K562 (cell line): ENCODE measurements around the gene ELF1. TPM values are rescaled to one million over a fixed set of nuclear protein-coding genes. Genes with fewer than 3 reads are reported as not detected.
A peak's percentile ranks its signal among the peaks of the same experiment; 100 is the strongest.

Experiments used
- ATAC-seq: fragments of 200-7000 bp; cut with Tn5 transposase; 3 replicates; pipeline ENCODE4 v1.9.1; 2020; ENCODE audit warnings: moderate library complexity
- BruUV-seq: library from RNA; stranded (reverse); fragments of 400-500 nt; replicated peaks from 2 replicates; lab custom pipeline; 2021; lab: Mats Ljungman, UMichigan
- CTCF ChIA-PET: fragments of 300-600 bp; formaldehyde crosslinking; extraction: SDS; loops from one replicate; lab custom pipeline; 2021; ENCODE audit warnings: low intra/inter-chr PET ratio; lab: Yijun Ruan, JAX
- POLR2A ChIA-PET: fragments of 300-600, 350-650 bp; sonication (Branson Sonifier 250); formaldehyde crosslinking; extraction: SDS; loops from one replicate; lab custom pipeline; 2021; ENCODE audit warnings: antibody characterized with exemption, inconsistent platforms; lab: Yijun Ruan, JAX
- DNase-seq, 4 experiments: peaks; one replicate each; pipeline versions ENCODE4 v3.0.0 to v3.0.0-alpha.2; 2011 to 2018; ENCODE audit warnings: low spot score in 3 of 4, mixed read lengths in 3 of 4; ENCODE audit errors: extremely low read depth in 1 of 4
- FAIRE-seq: peaks from 2 replicates; lab custom pipeline; 2011; peaks lifted over from hg19 to GRCh38; lab: Jason Lieb, UNC
- H2AFZ ChIP-seq: 2 replicates; pipeline ENCODE4 v1.6.0; 2011; ENCODE audit warnings: low read depth, low read length, control low read depth, inconsistent platforms
- H3K27ac ChIP-seq: fragments of 200-600 bp; 3 replicates; pipeline ENCODE4 v1.8.0; 2011; ENCODE audit warnings: low read depth, mild to moderate bottlenecking, control low read depth, inconsistent platforms, low read length, moderate library complexity, mixed read lengths; ENCODE audit errors: extremely low read depth
- H3K27me3 ChIP-seq, 2 experiments: fragments of 300-600 bp in 1 of 2; 2 replicates in 1 of 2; 3 replicates in 1 of 2; pipeline versions ENCODE4 v1.6.0 to v1.8.0; 2011; ENCODE audit warnings: inconsistent platforms in 2 of 2, low read length in 2 of 2, mild to moderate bottlenecking in 1 of 2, mixed read lengths in 1 of 2, moderate library complexity in 1 of 2; ENCODE audit not compliant: control insufficient read depth in 2 of 2, insufficient read depth in 2 of 2
- H3K36me3 ChIP-seq: fragments of 300-600 bp; 3 replicates; pipeline ENCODE4 v1.8.0; 2011; ENCODE audit warnings: mild to moderate bottlenecking, low read length, inconsistent platforms; ENCODE audit not compliant: control insufficient read depth, insufficient read depth
- H3K4me1 ChIP-seq, 2 experiments: fragments of 200-600 bp in 1 of 2; replicated peaks in 1 of 2; 2 replicates in 1 of 2; 3 replicates in 1 of 2; pipeline versions ENCODE4 v1.5.1 to v1.8.0; 2011; ENCODE audit warnings: inconsistent platforms in 2 of 2, low read length in 2 of 2, mild to moderate bottlenecking in 1 of 2, mixed read lengths in 1 of 2, moderate library complexity in 1 of 2; ENCODE audit not compliant: control insufficient read depth in 2 of 2, insufficient read depth in 2 of 2
- H3K4me2 ChIP-seq: 2 replicates; pipeline ENCODE4 v1.6.1; 2011; ENCODE audit warnings: low read length, control low read depth, inconsistent platforms, mixed read lengths; ENCODE audit not compliant: insufficient read depth
- H3K4me3 ChIP-seq: fragments of 200-600 bp; sonication (generic), shearing (Covaris generic); 2 replicates; pipeline ENCODE4 v1.5.1; 2016; ENCODE audit warnings: control low read depth, inconsistent platforms
- H3K79me2 ChIP-seq: fragments of 200-600 bp; 3 replicates; pipeline ENCODE4 v1.8.0; 2011; ENCODE audit warnings: low read length, inconsistent platforms; ENCODE audit not compliant: control insufficient read depth, insufficient read depth
- H3K9ac ChIP-seq, 2 experiments: 2 replicates each; pipeline versions ENCODE4 v1.6.0 to v1.6.1; 2011; ENCODE audit warnings: low read depth in 2 of 2, low read length in 2 of 2, control low read depth in 1 of 2, inconsistent platforms in 1 of 2, mild to moderate bottlenecking in 1 of 2, mixed read lengths in 1 of 2; ENCODE audit not compliant: insufficient read depth in 1 of 2
- H3K9me1 ChIP-seq: one replicate; pipeline ENCODE4 v1.6.0; 2011; ENCODE audit warnings: inconsistent platforms, mild to moderate bottlenecking, low read length, moderate library complexity; ENCODE audit not compliant: control insufficient read depth, insufficient read depth
- H3K9me3 ChIP-seq: replicated peaks from 2 replicates; pipeline ENCODE4 v1.5.1; 2011; ENCODE audit warnings: low read depth, low read length, inconsistent platforms; ENCODE audit not compliant: control insufficient read depth, insufficient read depth
- H4K20me1 ChIP-seq: replicated peaks from 2 replicates; pipeline ENCODE4 v1.6.1; 2011; ENCODE audit warnings: low read length, inconsistent platforms, mixed read lengths; ENCODE audit not compliant: control insufficient read depth, insufficient read depth
- ELF4 ChIP-seq: fragments of 450-650 bp; formaldehyde crosslinking; IDR thresholded peaks from 2 replicates; pipeline ENCODE4 v1.4.0; 2022; ENCODE audit warnings: missing genetic modification characterization
- ELK1 ChIP-seq: sonication (generic); formaldehyde crosslinking; IDR thresholded peaks from 2 replicates; pipeline ENCODE4 v1.8.1; 2022; ENCODE audit warnings: missing genetic modification reagents
- HINFP ChIP-seq: fragments of 450-650 bp; conservative IDR thresholded peaks from 2 replicates; pipeline ENCODE4 v1.6.1; 2016; ENCODE audit warnings: missing genetic modification characterization, low read depth, mild to moderate bottlenecking, control low read depth, missing compliant biosample characterization
- JUN ChIP-seq, 2 experiments: sonication (generic) in 1 of 2; formaldehyde crosslinking in 1 of 2; IDR thresholded peaks; 2 replicates each; pipeline versions ENCODE4 v1.6.1 to v1.8.0; 2012 to 2022; ENCODE audit warnings: borderline replicate concordance in 2 of 2, mild to moderate bottlenecking in 2 of 2, improper control_type of control experiment in 1 of 2, low read depth in 1 of 2, low read length in 1 of 2, missing genetic modification reagents in 1 of 2
- KAT2B ChIP-seq: IDR thresholded peaks from one replicate; pipeline ENCODE4 v1.6.1; 2012; ENCODE audit warnings: low read depth, mild to moderate bottlenecking, control low read depth, inconsistent platforms, low read length, moderate library complexity
- MCM3 ChIP-seq: fragments of 450-650 bp; IDR thresholded peaks from 2 replicates; pipeline ENCODE4 v1.6.1; 2016
- MXI1 ChIP-seq: IDR thresholded peaks from 2 replicates; pipeline ENCODE4 v1.6.1; 2011; ENCODE audit warnings: low read depth, mild to moderate bottlenecking, improper control_type of control experiment, low read length
- NCOA4 ChIP-seq: fragments of 450-650 bp; IDR thresholded peaks from 2 replicates; pipeline ENCODE4 v1.6.1; 2018; ENCODE audit warnings: mild to moderate bottlenecking; ENCODE audit not compliant: partially characterized antibody
- NELFE ChIP-seq: IDR thresholded peaks from 2 replicates; pipeline ENCODE4 v1.6.1; 2011; ENCODE audit warnings: mild to moderate bottlenecking; ENCODE audit not compliant: insufficient read depth, insufficient read length
- NFIC ChIP-seq: fragments of 450-650 bp; IDR thresholded peaks from 2 replicates; pipeline ENCODE4 v1.6.1; 2017; ENCODE audit warnings: mild to moderate bottlenecking, inconsistent platforms
- NFRKB ChIP-seq: fragments of 450-650 bp; IDR thresholded peaks from 2 replicates; pipeline ENCODE4 v1.6.1; 2016; ENCODE audit warnings: low read depth
- RHOXF2B ChIP-seq: fragments of 250-450 bp; sonication (Bioruptor Pico); conservative IDR thresholded peaks from 2 replicates; pipeline ENCODE4 v1.5.1; 2021
- TEAD1 ChIP-seq, 2 experiments: fragments of 450-650 bp in 1 of 2; sonication (generic) in 1 of 2; formaldehyde crosslinking; IDR thresholded peaks; 2 replicates each; pipeline versions ENCODE4 v1.4.0 to v1.8.0; 2020 to 2022; ENCODE audit warnings: mild to moderate bottlenecking in 2 of 2, missing genetic modification reagents in 1 of 2
- TEAD2 ChIP-seq: fragments of 450-650 bp; IDR thresholded peaks from 2 replicates; pipeline ENCODE4 v1.6.1; 2016; ENCODE audit warnings: missing genetic modification characterization, control low read depth, missing compliant biosample characterization
- THRAP3 ChIP-seq: fragments of 450-650 bp; IDR thresholded peaks from 2 replicates; pipeline ENCODE4 v1.6.1; 2016; ENCODE audit warnings: mild to moderate bottlenecking, inconsistent platforms, borderline replicate concordance
- ZBTB17 ChIP-seq: fragments of 450-650 bp; formaldehyde crosslinking; IDR thresholded peaks from 2 replicates; pipeline ENCODE4 v1.4.0; 2020; ENCODE audit warnings: mild to moderate bottlenecking
- ZNF384 ChIP-seq: IDR thresholded peaks from 2 replicates; pipeline ENCODE4 v1.6.1; 2012; ENCODE audit warnings: low read depth, low read length, improper control_type of control experiment
- ZNF431 ChIP-seq: sonication (generic); formaldehyde crosslinking; IDR thresholded peaks from 2 replicates; pipeline ENCODE4 v1.8.0; 2022; ENCODE audit warnings: mild to moderate bottlenecking, missing genetic modification reagents
- WGBS: fragments of 100-300 bp; shearing (Covaris generic); methylation state at CpG from one replicate; pipeline ENCODE4 v1.1.6; 2016; ENCODE audit warnings: low coverage, mixed read lengths; ENCODE audit not compliant: insufficient coverage; ENCODE audit errors: missing lambda C conversion rate; 5-methylcytosine and 5-hydroxymethylcytosine counted together
- in situ Hi-C: fragments of 300-500 bp; cut with MboI; formaldehyde crosslinking; loops from 4 replicates; pipeline ENCODE4 v1.15.0; 2018; ENCODE audit warnings: inconsistent platforms, mixed read lengths
- intact Hi-C: fragments of 100-400 bp; cut with micrococcal nuclease; formaldehyde crosslinking; loops from 2 replicates; pipeline ENCODE4 v1.14.2; 2022
- polyA plus RNA-seq, 8 experiments: library from polyadenylated mRNA; depleted of rRNA in 4 of 8; stranded (reverse) in 5 of 8; unstranded in 3 of 8; fragments of >200 nt; fragmentation: Nextera tagmentation in 2 of 8; fragmentation: Illumina TruSeq in 1 of 8; extraction: Ambion mirVana in 2 of 8; extraction: Trizol in 1 of 8; gene quantifications; 2 replicates each; pipeline versions ENCODE4 v1.2.1 to v1.2.3, GENCODE V29; 2011 to 2014; ENCODE audit warnings: inconsistent platforms in 1 of 8, missing spikeins in 1 of 8
- total RNA-seq, 7 experiments: library from RNA; depleted of rRNA in 6 of 7; stranded (reverse); fragments of >200 nt in 6 of 7; fragmentation: Illumina TruSeq in 2 of 7; extraction: Trizol in 2 of 7; gene quantifications; 2 replicates each; pipeline versions ENCODE4 v1.2.1 to v1.2.3, GENCODE V29; 2011 to 2021; ENCODE audit warnings: low replicate concordance in 1 of 7

Gene ELF1
- total and polyA plus RNA-seq, 9 of the 15 experiments (the other 6 are each of a cell fraction or from before 2014, with no cell fraction given) = 24.7 to 54.4 (median 33.4) TPM

GRCh38 chr13:41019578-41020347 lies 647 bp upstream of the ELF1 start:
- H3K27me3 ChIP-seq = no peaks in the 10 kb centered on the region
- 33% methylated on average over 2 of the region's 2 CpGs for WGBS
- H3K9me1 ChIP-seq = no peaks in the 10 kb centered on the region
- FAIRE-seq (no peak), DNase-seq (no peak), ATAC-seq (no peak)
- H3K79me2 ChIP-seq = peaks cover 84% of the 10 kb centered on the region
- BruUV-seq = no TSS peak
- H4K20me1 ChIP-seq = no peaks in the 10 kb centered on the region
- 0 out of 2 replicates have a peak overlapping the region, but pooled peaks have one; percentile 29 for H2AFZ ChIP-seq
- CTCF ChIA-PET = no interaction called here
- intact Hi-C loops = loop anchor here (5.0 to 10.0 kb wide), 2 partner anchors 43 to 235 kb away; partner anchors contain the start of genes SLC25A15 and WBP4
- peaks cover 2 to 16% of the 10 kb centered on the region in 2 experiments; a peak in 4 of 5 replicates for H3K4me1 ChIP-seq
- POLR2A ChIA-PET = interaction anchor here (0.8 to 1.6 kb wide), 3 partner anchors 9 to 38 kb away, joined by 3 to 10 read pairs (median 4); no protein-coding TSS in a partner anchor
- 0 out of 3 replicates have a peak, but pooled peaks cover 3% of the 10 kb centered on the region for H3K36me3 ChIP-seq
- peak overlapping the region; percentile 73; the same call in 1 of the 2 replicates for H3K4me2 ChIP-seq
- no peaks in the 10 kb centered on the region for H3K9me3 ChIP-seq
- in situ Hi-C loops = no loop called here
- peak overlapping the region in 1 of 2 experiments; percentile 80; a peak in 1 of 4 replicates for H3K9ac ChIP-seq
- H3K27ac ChIP-seq = peak overlapping the region; percentile 86; the same call in 1 of the 3 replicates
- H3K4me3 ChIP-seq = no peak overlapping the region
- TF ChIP-seq HINFP (tag) (no peak), THRAP3 (no peak), ZNF384 (no peak), NCOA4 (no peak), ELF4 (CRISPR knock-in tag) (no peak), NFRKB (no peak), RHOXF2B (CRISPR knock-in tag) (no peak), ELK1 (CRISPR knock-in tag) (no peak), NFIC (no peak), ZNF431 (CRISPR knock-in tag) (no peak), NELFE (no peak), MXI1 (no peak), MCM3 (no peak), TEAD1 (CRISPR knock-in tag; IDR thresholded peaks at IDR 0.05) (no peak), TEAD2 (tag) (no peak), JUN (IDR thresholded peaks at IDR 0.05; ENCODE audit: borderline replicate concordance, low read depth, low read length) (no peak), JUN (CRISPR knock-in tag; IDR thresholded peaks at IDR 0.05; ENCODE audit: borderline replicate concordance) (no peak), KAT2B (no peak), ZBTB17 (CRISPR knock-in tag) (no peak)
